ENCODE results near the gene DNAJC13.
"Not testable (repeated sequence)": the region's sequence is repeated elsewhere in the genome, so short reads cannot be mapped to it uniquely, and the experiment has no call there.

Gene DNAJC13, protein sequence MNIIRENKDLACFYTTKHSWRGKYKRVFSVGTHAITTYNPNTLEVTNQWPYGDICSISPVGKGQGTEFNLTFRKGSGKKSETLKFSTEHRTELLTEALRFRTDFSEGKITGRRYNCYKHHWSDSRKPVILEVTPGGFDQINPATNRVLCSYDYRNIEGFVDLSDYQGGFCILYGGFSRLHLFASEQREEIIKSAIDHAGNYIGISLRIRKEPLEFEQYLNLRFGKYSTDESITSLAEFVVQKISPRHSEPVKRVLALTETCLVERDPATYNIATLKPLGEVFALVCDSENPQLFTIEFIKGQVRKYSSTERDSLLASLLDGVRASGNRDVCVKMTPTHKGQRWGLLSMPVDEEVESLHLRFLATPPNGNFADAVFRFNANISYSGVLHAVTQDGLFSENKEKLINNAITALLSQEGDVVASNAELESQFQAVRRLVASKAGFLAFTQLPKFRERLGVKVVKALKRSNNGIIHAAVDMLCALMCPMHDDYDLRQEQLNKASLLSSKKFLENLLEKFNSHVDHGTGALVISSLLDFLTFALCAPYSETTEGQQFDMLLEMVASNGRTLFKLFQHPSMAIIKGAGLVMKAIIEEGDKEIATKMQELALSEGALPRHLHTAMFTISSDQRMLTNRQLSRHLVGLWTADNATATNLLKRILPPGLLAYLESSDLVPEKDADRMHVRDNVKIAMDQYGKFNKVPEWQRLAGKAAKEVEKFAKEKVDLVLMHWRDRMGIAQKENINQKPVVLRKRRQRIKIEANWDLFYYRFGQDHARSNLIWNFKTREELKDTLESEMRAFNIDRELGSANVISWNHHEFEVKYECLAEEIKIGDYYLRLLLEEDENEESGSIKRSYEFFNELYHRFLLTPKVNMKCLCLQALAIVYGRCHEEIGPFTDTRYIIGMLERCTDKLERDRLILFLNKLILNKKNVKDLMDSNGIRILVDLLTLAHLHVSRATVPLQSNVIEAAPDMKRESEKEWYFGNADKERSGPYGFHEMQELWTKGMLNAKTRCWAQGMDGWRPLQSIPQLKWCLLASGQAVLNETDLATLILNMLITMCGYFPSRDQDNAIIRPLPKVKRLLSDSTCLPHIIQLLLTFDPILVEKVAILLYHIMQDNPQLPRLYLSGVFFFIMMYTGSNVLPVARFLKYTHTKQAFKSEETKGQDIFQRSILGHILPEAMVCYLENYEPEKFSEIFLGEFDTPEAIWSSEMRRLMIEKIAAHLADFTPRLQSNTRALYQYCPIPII (N-terminal part only)

DNA sequence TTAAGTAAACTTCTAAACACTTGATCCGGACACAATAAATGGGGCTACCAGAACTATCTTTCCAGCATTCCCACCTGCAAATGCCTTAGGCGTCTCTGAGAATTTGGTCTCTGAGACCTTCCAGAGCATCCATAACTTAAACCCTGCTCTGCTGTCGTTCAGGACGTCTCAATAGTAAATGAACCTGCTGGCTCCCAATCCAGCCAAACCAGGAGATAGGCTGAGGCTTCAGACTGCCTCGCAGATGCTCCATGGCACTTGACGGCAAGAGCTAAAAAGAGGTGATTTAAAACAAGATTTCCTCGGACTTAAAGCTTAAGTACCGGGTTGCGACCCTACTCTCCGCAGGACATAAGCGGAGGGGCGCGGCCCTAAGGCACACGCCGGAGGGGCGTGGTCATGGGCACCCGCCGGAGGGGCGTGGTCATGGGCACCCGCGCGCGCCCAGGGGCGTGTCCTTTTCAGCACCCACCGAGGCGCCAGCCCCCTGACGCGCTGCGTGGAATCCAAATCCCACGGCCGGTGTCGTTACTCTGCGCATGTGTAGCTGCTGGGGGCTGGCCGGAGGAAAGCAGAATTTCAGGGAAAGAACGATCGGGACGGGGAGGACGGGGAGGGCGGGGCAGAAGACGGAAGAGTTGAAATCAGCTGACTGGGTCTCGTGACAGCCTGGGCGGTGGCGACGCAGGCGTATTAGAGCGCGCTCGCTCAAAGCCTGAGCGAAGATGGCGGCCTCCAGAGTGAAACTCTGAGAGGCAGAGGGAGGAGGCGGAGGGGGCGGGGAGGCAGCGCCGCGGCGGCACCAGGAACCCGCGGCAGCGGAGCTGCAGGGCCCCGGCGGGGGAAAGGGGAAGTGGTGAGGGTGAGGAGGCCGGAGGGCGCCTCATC, at the start of gene DNAJC13:
DNAJC13 (plus strand) TSS at position 696 of the 888 bp plus-strand sequence. CDS start 17,049 bp downstream, outside the sequence.
- Mint-ChIP-seq H3K27ac (peak within 1 kb of the TSS; percentile 94), H3K9me3 (no peaks in the 10 kb centered on the region), H3K36me3 (ENCODE audit: low read depth) (peaks cover 12% of the 10 kb centered on the region), H3K4me1 (ENCODE audit: low read depth) (peaks cover 36% of the 10 kb centered on the region), H3K27me3 (no peaks in the 10 kb centered on the region), H3K4me3 (peak within 1 kb of the TSS; percentile 96)

DNA sequence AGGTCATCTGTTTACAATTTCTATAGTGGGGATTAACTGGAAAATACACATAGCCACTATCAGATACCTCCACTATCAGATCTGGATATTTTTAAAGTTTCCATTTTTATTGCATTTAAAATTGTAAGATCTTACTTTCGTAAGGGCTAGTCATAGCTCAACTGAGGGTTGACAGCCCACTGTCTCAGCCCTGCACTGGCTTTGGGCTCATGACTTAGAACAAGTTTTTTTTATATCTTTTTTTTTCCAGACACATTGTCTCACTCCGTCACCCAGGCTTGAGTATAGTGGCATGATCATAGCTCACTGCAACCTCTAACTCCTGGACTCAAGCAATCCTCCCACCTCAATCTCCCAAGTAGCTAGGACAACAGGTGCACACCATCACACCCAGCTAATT, 48.8 kb upstream of the DNAJC13 start:
- H3K9me3 Mint-ChIP-seq, result no peaks in the 10 kb centered on the region
- H3K27me3 Mint-ChIP-seq, result peaks cover 4% of the 10 kb centered on the region
- H3K27ac Mint-ChIP-seq, result no peak overlapping the region
- no peaks in the 10 kb centered on the region for H3K4me1 Mint-ChIP-seq (ENCODE audit: low read depth)
- no peak overlapping the region for H3K4me3 Mint-ChIP-seq
- no peaks in the 10 kb centered on the region for H3K36me3 Mint-ChIP-seq (ENCODE audit: low read depth)

DNA sequence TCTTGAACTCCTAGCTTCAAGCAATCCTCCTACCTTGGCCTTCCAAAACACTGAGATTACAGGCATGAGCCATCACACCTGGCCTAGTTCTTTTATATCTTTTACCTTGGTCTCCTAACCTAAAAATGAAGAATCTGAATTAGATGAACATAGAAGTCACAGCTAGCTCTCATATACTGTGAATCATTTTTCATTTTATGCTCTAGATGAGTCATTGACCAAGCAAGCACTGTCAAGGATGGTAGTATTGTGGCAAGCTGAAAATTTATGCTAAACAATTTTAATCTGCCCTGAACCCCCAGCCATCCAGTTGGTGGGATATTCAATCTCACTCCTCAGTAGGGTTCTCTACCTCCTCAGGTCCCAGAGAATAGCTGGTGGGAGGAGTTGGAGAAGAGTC, 48.3 kb upstream of the DNAJC13 start:
- Mint-ChIP-seq H3K27me3 (peaks cover 4% of the 10 kb centered on the region), H3K4me3 (no peak overlapping the region), H3K9me3 (no peaks in the 10 kb centered on the region), H3K4me1 (ENCODE audit: low read depth) (no peaks in the 10 kb centered on the region), H3K36me3 (ENCODE audit: low read depth) (no peaks in the 10 kb centered on the region), H3K27ac (no peak overlapping the region)

DNA sequence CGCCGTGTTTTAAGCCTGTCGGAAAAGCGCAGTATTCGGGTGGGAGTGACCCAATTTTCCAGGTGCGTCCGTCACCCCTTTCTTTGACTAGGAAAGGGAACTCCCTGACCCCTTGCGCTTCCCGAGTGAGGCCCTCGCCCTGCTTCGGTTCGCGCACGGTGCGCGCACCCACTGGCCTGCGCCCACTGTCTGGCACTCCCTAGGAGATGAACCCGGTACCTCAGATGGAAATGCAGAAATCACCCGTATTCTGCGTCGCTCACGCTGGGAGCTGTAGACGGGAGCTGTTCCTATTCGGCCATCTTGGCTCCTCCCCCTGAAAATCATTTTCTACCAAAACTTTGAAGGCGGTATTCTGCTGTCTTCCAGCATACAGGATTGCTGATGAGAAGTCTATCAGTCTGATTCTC, 40.4 kb upstream of the DNAJC13 start:
- H3K9me3 Mint-ChIP-seq; H3K36me3 Mint-ChIP-seq (ENCODE audit: low read depth); H3K27ac Mint-ChIP-seq; H3K4me1 Mint-ChIP-seq (ENCODE audit: low read depth): not testable (repeated sequence)
- Mint-ChIP-seq H3K4me3 (peak overlapping the region; percentile 31), H3K27me3 (peaks cover 25% of the 10 kb centered on the region)

DNA sequence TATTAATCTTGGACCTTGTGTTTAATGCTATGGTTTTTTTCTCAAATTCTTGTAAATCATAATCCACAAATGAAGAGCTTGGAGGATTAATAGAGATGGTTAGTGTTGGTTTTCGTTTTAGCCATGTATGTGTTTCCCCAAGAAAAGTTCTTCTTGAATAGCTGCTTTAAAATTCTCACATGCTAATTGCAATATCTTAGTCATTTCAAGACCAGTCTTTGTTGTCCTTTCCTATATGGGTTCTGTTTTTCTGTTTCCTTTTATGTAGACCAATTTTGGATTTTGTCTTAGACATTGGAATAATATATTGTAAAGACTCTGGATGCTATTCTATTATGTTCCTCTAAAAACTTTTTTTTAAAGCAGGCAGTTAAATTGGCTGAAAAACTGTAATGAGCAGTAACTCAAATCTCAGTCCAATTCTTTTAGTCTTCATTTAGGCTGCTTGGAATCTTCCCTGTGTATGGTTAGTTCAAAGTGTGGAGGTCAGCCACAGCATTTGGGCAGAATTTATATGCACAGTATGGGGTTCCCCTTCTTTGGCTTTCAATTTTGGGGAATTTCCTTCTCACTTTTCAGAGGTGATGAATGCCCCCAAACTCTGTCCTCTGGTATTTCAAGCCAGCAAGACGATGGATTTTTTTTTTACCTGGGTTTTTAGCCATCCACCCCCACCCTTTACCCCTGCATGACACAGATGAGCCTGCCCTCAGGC, 39.1 kb upstream of the DNAJC13 start:
- Mint-ChIP-seq H3K27me3 (peaks cover 26% of the 10 kb centered on the region), H3K4me1 (ENCODE audit: low read depth) (peaks cover 4% of the 10 kb centered on the region), H3K9me3 (no peaks in the 10 kb centered on the region), H3K36me3 (ENCODE audit: low read depth) (no peaks in the 10 kb centered on the region), H3K4me3 (no peak overlapping the region), H3K27ac (no peak overlapping the region)

DNA sequence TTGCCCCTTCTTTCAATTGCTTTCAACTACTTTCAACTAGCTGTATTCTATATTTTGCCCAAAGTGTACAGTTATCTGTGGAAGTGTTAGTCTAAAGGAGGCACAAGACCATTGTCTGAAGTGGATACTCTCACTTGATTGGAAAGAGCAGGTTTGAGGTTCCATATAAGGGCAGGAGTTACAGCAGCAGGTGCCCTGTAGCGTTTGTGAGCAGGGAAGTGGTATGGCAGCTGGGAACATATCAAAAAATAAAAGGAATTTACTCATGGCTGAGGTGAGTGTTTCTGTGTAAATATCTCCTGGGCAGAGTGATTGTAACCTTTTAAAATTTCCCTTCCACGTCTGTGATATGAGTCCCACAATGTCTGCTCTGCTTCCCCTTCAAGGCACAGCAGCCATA, 38.5 kb upstream of the DNAJC13 start:
- Mint-ChIP-seq H3K9me3 (no peaks in the 10 kb centered on the region), H3K4me3 (no peak overlapping the region), H3K4me1 (ENCODE audit: low read depth) (peaks cover 4% of the 10 kb centered on the region), H3K27me3 (peaks cover 26% of the 10 kb centered on the region), H3K36me3 (ENCODE audit: low read depth) (no peaks in the 10 kb centered on the region), H3K27ac (no peak overlapping the region)

DNA sequence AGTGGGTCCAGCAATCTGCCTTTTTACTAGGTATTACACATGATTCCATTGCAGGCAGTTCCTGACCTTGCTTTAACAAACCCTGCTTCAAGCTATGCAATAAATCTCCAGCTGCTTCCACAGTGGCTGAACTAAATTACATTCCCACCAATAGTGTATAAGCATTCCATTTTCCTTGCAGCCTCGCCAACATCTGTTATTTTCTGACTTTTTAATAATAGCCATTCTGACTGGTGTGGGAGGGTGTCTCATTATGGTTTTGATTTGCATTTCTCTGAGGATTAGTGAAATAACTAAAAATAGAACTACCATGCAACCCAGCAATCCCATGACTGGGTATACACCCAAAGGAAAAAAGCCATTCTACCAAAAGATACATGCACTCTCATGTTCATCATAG, 36.4 kb upstream of the DNAJC13 start:
- no peak overlapping the region for H3K4me3 Mint-ChIP-seq
- H3K27ac Mint-ChIP-seq, result no peak overlapping the region
- peaks cover 26% of the 10 kb centered on the region for H3K27me3 Mint-ChIP-seq
- H3K4me1 Mint-ChIP-seq (ENCODE audit: low read depth), result peaks cover 4% of the 10 kb centered on the region
- H3K36me3 Mint-ChIP-seq (ENCODE audit: low read depth), result no peaks in the 10 kb centered on the region
- H3K9me3 Mint-ChIP-seq, result no peaks in the 10 kb centered on the region

DNA sequence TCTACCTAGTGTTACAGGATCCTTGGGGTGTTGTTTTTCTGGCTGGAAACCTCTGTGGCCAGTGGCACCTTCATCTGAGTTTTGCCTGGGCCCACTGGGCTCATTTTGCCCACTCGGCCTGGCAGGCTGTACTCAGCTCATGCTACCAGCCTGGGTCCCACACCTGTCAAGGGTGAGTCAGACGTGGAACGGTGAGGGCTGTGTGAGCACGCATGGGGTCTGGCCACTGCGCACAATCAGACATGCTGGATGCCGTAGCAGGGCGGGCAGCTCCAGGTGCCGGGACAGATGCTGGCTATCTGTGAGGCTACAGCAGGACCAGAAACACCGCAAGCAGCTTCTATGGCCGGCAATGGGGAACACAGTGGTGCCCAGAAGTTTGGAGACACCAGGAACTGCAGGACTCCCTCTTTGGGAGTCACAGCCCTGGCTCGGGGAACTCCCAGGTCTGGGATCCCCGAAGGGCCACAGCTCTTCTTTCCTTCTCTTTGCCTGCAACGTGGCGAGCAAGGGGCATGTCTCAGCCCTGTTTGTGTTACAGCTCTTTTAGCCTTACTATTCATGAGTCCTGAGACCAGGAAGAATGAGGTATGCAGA, 35.9 kb upstream of the DNAJC13 start:
- Mint-ChIP-seq H3K9me3 (no peaks in the 10 kb centered on the region), H3K36me3 (ENCODE audit: low read depth) (no peaks in the 10 kb centered on the region), H3K27ac (no peak overlapping the region), H3K4me1 (ENCODE audit: low read depth) (peaks cover 4% of the 10 kb centered on the region), H3K4me3 (no peak overlapping the region), H3K27me3 (peaks cover 26% of the 10 kb centered on the region)

DNA sequence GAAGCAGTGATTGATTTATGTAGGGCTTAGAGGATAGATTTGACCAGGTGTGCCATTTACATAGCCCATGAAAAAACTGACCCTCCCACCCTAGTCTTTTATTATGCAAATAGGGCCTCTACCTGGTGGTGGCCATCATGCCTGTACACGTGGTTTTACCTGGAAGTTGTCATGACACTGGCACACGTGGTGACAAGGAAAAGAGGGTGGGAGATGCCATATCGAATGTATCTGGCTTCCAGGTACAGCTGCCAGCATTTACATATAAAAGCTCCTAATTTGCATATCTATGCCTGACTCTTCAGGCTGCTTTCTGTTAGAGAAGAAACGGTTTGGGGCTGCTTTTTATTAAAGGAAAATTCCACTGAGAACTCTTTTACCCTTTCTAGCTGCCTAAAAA, 35.0 kb upstream of the DNAJC13 start:
- no peak overlapping the region for H3K27ac Mint-ChIP-seq
- peaks cover 4% of the 10 kb centered on the region for H3K4me1 Mint-ChIP-seq (ENCODE audit: low read depth)
- peaks cover 26% of the 10 kb centered on the region for H3K27me3 Mint-ChIP-seq
- H3K9me3 Mint-ChIP-seq, result no peaks in the 10 kb centered on the region
- no peaks in the 10 kb centered on the region for H3K36me3 Mint-ChIP-seq (ENCODE audit: low read depth)
- no peak overlapping the region for H3K4me3 Mint-ChIP-seq

DNA sequence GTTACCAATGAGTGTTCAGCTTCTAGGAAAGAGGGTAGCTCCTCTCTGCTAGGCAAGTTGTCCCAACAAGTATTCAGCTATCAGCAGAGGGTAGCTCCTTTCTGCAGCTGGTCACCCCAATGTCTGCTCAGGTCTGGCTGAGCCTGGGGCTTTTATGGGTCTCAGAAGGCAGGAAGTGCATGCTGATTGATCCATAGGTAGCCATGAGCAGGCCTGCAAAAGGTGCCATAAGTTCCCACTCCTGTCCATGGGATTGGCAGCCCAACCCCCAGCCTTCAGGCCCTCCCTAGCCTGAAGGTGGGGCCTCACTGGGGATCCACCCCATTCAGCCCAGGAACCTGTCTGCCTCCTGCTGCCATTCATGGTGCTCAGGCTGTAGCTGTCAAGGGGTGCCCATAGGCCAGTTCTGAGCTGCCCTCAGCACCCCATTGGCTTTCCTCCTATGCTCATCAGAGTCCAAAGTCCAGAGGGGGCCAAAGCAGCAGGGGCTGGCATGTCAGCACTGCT, 34.6 kb upstream of the DNAJC13 start:
- peaks cover 26% of the 10 kb centered on the region for H3K27me3 Mint-ChIP-seq
- no peaks in the 10 kb centered on the region for H3K36me3 Mint-ChIP-seq (ENCODE audit: low read depth)

DNA sequence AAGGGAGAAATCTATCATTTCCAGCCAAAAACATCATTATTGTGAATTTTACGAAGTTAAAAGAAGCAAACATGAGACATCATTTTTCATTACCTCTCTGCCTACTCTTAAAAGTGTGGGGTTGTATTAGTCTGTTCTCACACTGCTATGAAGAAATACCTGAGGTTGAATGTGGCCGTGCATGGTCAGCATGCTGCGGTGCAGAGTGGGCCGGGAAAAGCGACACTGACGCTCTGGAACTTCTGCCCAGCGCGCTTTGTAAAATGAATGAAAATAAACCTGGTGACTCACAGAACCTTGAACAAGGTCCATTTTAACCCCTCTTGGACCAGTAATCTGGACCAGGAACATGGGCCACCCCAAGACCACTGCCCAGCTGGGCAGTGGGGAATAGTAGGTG, 31.0 kb upstream of the DNAJC13 start:
- Mint-ChIP-seq H3K36me3 (ENCODE audit: low read depth) (no peaks in the 10 kb centered on the region), H3K27ac (no peak overlapping the region), H3K4me1 (ENCODE audit: low read depth) (no peaks in the 10 kb centered on the region), H3K4me3 (no peak overlapping the region), H3K9me3 (no peaks in the 10 kb centered on the region), H3K27me3 (peaks cover 4% of the 10 kb centered on the region)

More for the DNA sequence above, 34.6 kb upstream of the DNAJC13 start:
- Mint-ChIP-seq H3K4me3 (no peak overlapping the region), H3K27ac (no peak overlapping the region), H3K9me3 (no peaks in the 10 kb centered on the region), H3K4me1 (ENCODE audit: low read depth) (peaks cover 4% of the 10 kb centered on the region)

DNA sequence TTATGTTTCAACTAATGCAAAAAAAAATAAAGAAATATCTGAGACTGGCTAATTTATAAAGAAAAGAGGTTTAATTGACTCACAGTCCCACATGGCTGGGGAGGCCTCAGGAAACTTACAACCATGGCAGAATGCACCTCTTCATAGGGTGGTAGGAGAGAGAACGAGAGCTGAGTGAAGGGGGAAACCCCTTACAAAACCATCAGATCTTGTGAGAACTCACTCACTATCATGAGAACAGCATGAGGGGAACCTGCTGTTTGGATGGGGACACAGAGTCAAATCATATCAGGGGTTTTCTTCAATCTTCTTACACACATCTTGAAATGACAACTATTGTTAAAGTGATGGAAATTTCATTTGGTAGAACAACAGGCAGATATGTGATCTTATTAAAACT, 24.6 kb upstream of the DNAJC13 start:
- not testable (repeated sequence) for H3K9me3 Mint-ChIP-seq; H3K27ac Mint-ChIP-seq; H3K4me3 Mint-ChIP-seq; H3K27me3 Mint-ChIP-seq; H3K36me3 Mint-ChIP-seq (ENCODE audit: low read depth); H3K4me1 Mint-ChIP-seq (ENCODE audit: low read depth)

DNA sequence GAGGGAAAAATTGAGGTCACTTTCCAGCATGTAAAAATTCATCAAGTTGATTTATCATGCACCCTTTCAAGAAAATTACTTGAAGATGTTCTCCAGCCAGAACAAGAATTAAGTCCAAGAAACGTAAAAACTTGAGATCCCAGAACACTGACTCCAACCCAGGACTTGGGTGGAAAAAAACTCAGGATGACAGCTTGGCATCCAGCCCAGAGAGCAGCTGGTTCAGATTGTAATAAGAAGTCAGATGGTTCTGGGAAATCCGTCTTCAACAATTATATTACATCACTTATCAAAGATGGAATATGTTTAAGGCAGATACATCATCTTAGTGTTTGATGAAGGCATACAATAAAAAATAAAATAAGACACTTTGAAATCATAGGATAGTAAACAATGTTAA, 23.0 kb upstream of the DNAJC13 start:
- Mint-ChIP-seq H3K4me1 (ENCODE audit: low read depth) (no peaks in the 10 kb centered on the region), H3K27ac (no peak overlapping the region), H3K36me3 (ENCODE audit: low read depth) (no peaks in the 10 kb centered on the region), H3K27me3 (no peaks in the 10 kb centered on the region), H3K4me3 (no peak overlapping the region), H3K9me3 (peaks cover 4% of the 10 kb centered on the region)

Measured in stimulated activated naive CD8-positive, alpha-beta T cell treated with anti-CD3 and anti-CD28 coated beads, Interleukin-15, Interleukin-2, amounts not matched to agents 100 ng/mL and 50 ng/mL, for 24 hours (primary cell).